ENCODE results near the gene AHRR. TPM values are rescaled to one million over a fixed set of nuclear protein-coding genes. Genes with fewer than 3 reads are reported as not detected.
A peak's percentile ranks its signal among the peaks of the same experiment; 100 is the strongest.
"Not testable (repeated sequence)": the region's sequence is repeated elsewhere in the genome, so short reads cannot be mapped to it uniquely, and the experiment has no call there.

Gene AHRR
- total RNA-seq, 2 experiments from 2014 or later = 24.0 to 26.6 TPM

- H3K27me3 Mint-ChIP-seq = no peaks in the 10 kb centered on the region
- H3K4me1 Mint-ChIP-seq = peaks cover 75% of the 10 kb centered on the region
These were observed 56.9 kb downstream of the AHRR start for GRCh38 chr5:378301-378891.

DNA sequence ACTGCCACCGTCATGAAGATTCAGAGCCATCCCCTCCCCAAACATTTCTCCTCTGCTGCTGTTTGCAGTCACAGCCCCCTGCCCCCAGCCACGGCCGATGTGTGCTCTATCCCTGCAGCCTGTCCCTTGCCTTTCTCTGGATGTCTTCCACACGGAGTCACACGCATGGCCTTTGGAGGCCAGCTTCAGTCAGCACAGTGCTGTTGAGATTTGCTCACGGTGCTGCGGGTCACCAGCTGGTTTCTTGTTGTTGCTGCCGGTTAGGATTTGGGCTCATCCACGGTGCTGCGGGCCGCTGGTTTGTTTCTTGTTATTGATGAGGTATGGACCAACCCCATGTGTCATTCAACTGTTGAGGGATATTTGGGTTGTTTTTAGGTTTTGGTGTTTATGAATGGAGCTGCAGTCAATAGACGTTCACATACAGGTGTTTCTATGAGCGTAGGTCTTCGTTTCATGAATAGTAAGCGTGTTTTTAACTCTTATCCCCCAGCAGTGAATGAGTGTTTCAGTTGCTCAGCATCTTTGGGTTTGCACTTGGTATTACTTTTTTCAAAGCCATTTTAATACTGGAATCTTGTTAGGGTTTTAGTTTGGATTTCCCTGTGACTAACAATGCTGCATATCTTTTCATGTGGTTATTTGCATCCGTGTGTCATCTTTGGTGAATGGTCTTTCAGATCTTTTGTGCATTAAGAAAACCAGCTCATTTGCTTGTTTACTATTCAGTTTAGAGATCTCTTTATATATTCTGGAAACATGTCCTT, 57.6 kb downstream of the AHRR start:
- Mint-ChIP-seq H3K4me1 (peaks cover 81% of the 10 kb centered on the region), H3K4me3 (peak overlapping the region; percentile 57), H3K36me3 (peaks cover 71% of the 10 kb centered on the region), H3K9me3 (peaks cover 22% of the 10 kb centered on the region), H3K27me3 (no peaks in the 10 kb centered on the region), H3K27ac (peak overlapping the region; percentile 99)
- DNase-seq = no peak

More at GRCh38 chr5:378301-378891, 56.9 kb downstream of the AHRR start:
- Mint-ChIP-seq H3K9me3 (peaks cover 17% of the 10 kb centered on the region), H3K4me3 (peak overlapping the region; percentile 57), H3K27ac (peak overlapping the region; percentile 99), H3K36me3 (peaks cover 64% of the 10 kb centered on the region)
- DNase-seq = peak; percentile 78

- Mint-ChIP-seq H3K4me1 (peaks cover 68% of the 10 kb centered on the region), H3K36me3 (peaks cover 80% of the 10 kb centered on the region), H3K27ac (peak overlapping the region; percentile 77), H3K4me3 (no peak overlapping the region), H3K27me3 (no peaks in the 10 kb centered on the region), H3K9me3 (peaks cover 34% of the 10 kb centered on the region)
- no peak for DNase-seq
These were observed 59.3 kb downstream of the AHRR start for GRCh38 chr5:380701-381309.

DNA sequence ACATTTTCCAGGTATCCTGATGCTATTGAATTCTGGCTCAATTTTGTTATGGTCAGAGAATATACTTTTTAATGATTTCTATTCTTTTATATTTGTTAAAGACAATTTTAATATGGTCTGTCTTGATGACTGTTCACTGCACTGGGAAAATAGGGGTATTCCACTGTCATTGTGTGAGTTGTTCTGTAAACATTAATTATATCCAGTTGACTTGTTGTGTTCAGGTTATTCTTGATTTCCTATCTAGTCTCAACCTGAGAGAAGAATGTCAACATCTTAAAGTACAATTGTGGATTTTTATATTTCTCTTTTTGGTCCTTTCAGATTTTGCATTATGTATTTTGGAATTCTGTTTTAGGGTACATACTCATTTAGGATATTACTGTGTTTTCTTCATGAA, 61.6 kb downstream of the AHRR start:
- DNase-seq = no peak
- H3K36me3 Mint-ChIP-seq = peaks cover 82% of the 10 kb centered on the region
- H3K4me3 Mint-ChIP-seq = no peak overlapping the region
- H3K27ac Mint-ChIP-seq = peak overlapping the region; percentile 61
- H3K4me1 Mint-ChIP-seq = peaks cover 50% of the 10 kb centered on the region
- no peaks in the 10 kb centered on the region for H3K27me3 Mint-ChIP-seq
- H3K9me3 Mint-ChIP-seq = peaks cover 36% of the 10 kb centered on the region

DNA sequence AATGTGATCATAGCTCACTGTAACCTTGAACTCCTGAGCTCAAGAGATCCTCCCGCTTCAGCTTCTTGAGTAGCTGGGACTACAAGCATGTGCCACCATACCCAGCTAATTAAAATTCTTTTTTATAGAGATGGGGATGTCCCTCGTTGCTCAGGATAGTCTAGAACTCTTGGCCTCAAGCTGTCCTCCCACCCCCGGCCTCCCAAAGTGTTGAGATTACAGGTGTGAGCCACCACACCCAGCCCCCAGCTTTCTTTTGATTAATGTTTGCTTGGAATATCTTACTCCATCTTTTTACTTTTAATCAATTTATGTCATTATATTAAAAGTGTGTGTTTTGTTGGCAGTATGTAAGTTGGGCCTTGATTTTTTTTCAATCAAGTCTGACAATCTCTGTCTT, 62.1 kb downstream of the AHRR start:
- no peak overlapping the region for H3K4me3 Mint-ChIP-seq
- peak overlapping the region; percentile 61 for H3K27ac Mint-ChIP-seq
- peaks cover 36% of the 10 kb centered on the region for H3K9me3 Mint-ChIP-seq
- H3K4me1 Mint-ChIP-seq = peaks cover 44% of the 10 kb centered on the region
- no peak for DNase-seq
- H3K36me3 Mint-ChIP-seq = peaks cover 84% of the 10 kb centered on the region
- no peaks in the 10 kb centered on the region for H3K27me3 Mint-ChIP-seq

- not testable (repeated sequence) for H3K4me3 Mint-ChIP-seq, DNase-seq, H3K27ac Mint-ChIP-seq, H3K27me3 Mint-ChIP-seq
- Mint-ChIP-seq H3K4me1 (peaks cover 35% of the 10 kb centered on the region), H3K9me3 (peaks cover 36% of the 10 kb centered on the region), H3K36me3 (peaks cover 81% of the 10 kb centered on the region)
These were observed 63.1 kb downstream of the AHRR start for GRCh38 chr5:384576-384975.

GRCh38 chr5:385321-385720, 63.8 kb downstream of the AHRR start:
- no peak for DNase-seq
- Mint-ChIP-seq H3K36me3 (peaks cover 83% of the 10 kb centered on the region), H3K27ac (no peak overlapping the region), H3K4me3 (no peak overlapping the region), H3K27me3 (no peaks in the 10 kb centered on the region), H3K4me1 (peaks cover 33% of the 10 kb centered on the region), H3K9me3 (peaks cover 34% of the 10 kb centered on the region)

DNA sequence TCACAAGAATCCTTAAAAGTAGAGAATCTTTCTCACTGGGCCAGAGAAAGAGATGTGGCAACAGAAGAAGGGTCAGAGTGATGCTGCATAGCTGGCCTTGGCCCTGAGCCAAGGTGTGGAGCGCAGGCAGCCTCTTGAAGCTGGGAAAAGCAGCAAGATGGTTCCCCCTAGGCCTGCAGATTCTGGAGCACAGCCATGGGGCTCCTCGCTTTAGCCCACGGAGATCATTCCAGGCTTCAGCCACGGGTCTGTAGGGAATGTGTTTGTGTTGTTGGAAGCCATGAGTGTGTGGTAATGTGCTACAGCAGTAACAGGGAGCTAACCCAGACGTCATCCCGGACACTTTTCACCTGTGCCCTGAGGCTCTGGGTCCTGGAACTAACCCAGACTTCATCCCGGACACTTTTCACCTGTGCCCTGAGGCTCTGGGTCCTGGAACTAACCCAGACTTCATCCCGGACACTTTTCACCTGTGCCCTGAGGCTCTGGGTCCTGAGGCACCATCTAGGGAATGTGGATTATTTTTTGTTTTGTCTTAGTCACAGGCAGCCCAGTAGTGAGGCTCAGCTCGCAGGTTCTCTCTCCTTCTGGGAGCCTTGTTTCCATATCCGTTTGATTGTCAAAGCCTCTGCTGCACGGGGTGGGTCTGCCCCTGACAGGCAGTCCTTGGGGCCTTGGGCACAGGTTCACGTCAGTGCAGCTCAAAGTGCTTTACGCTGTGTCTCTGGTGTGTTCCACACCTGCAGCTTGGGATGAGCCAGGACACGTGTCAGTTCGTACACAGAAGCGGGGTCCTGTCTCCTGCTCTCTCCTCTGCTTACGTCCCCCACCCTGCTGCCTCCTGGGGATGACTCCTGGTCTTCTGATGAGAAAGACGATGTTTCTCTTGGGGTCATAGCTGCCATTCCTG, 65.2 kb downstream of the AHRR start:
- Mint-ChIP-seq H3K4me3 (no peak overlapping the region), H3K4me1 (peaks cover 33% of the 10 kb centered on the region), H3K9me3 (peaks cover 28% of the 10 kb centered on the region), H3K36me3 (peaks cover 79% of the 10 kb centered on the region), H3K27ac (no peak overlapping the region), H3K27me3 (peaks cover 3% of the 10 kb centered on the region)
- DNase-seq = no peak

- no peak overlapping the region for H3K27ac Mint-ChIP-seq
- H3K27me3 Mint-ChIP-seq = peaks cover 3% of the 10 kb centered on the region
- peaks cover 19% of the 10 kb centered on the region for H3K9me3 Mint-ChIP-seq
- H3K4me3 Mint-ChIP-seq = no peak overlapping the region
- H3K4me1 Mint-ChIP-seq = peaks cover 29% of the 10 kb centered on the region
- H3K36me3 Mint-ChIP-seq = peaks cover 70% of the 10 kb centered on the region
- DNase-seq = no peak
These were observed 66.2 kb downstream of the AHRR start for GRCh38 chr5:387491-388265.

DNA sequence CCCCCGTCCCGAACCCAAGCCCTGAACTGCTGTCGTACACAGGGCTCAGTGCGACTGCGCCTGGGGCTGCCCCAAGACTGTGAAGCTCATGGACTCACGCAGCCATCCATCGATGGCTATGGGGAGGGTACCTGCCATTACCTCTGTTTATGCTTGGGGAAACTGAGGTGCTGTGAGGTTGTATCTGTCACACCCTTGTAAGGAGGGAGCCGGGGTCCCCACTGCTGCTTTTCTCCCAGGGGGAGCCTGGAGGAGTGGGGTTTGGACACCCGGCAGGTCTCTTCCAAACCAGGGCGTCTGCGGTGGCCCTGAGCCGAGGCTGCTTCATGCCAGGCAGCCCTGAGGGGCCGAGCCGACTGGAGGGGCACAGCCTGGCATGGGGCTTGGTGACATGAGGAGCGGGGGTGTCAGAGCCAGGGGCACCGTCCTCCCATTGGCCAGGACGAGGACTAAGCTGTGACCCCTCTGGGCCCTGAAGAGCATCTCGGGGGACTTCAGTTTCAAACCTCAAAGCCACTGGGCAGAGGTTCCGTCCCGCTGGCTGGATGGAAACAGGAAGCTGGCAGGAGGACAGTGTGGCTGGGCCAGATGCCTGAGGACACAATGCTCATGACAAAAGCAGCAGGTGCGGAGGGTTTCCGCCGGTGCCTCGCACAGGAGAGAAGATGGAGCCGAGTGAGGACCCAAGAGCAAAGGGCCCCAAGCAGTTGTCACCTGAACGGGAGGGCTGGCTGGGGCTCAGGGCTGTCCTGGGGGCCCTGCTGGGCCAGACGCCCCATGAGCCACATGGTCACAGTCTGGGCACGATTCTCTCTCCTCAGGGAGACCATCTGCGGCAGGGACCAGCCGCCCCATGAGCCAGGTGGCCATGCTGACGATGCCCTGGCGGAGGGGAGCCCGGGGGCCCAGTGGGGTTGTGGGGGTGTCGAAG, 67.0 kb downstream of the AHRR start:
- Mint-ChIP-seq H3K36me3 (peaks cover 71% of the 10 kb centered on the region), H3K27ac (no peak overlapping the region), H3K27me3 (peaks cover 3% of the 10 kb centered on the region), H3K4me1 (peaks cover 32% of the 10 kb centered on the region), H3K9me3 (peaks cover 19% of the 10 kb centered on the region), H3K4me3 (no peak overlapping the region)
- no peak for DNase-seq

DNA sequence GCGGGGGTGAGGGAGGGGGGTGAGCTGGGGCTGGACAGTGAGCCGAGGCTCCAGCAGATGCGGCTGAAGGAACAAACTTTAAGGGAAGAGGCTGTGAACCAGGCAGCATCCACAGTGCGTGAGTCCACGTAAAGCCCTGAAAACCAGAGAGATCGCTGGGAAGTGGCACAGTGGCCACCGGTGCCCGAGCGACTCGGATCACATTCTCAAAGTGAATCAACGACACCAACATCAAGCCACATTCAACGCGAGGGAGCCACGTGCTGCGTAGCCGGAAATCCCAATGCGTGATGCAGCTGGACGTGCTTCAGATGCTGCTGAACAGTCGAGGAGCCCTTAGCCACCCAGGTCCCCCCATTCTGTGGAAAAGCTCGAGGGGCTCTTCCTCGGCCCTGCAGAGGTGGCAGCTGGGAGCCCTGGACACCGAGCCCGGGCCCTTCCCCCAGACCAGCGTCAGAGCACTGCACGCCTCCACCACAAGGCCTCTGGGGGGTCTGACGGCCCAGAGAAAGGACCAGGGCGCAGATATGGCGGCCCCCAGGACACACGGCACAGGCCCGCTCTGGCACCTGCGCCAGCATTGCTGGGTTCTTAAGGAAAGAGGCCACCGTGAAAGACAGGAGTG, 67.8 kb downstream of the AHRR start:
- DNase-seq = no peak
- Mint-ChIP-seq H3K9me3 (peaks cover 14% of the 10 kb centered on the region), H3K36me3 (peaks cover 64% of the 10 kb centered on the region), H3K27me3 (peaks cover 3% of the 10 kb centered on the region), H3K4me3 (no peak overlapping the region), H3K27ac (no peak overlapping the region), H3K4me1 (peaks cover 31% of the 10 kb centered on the region)

DNA sequence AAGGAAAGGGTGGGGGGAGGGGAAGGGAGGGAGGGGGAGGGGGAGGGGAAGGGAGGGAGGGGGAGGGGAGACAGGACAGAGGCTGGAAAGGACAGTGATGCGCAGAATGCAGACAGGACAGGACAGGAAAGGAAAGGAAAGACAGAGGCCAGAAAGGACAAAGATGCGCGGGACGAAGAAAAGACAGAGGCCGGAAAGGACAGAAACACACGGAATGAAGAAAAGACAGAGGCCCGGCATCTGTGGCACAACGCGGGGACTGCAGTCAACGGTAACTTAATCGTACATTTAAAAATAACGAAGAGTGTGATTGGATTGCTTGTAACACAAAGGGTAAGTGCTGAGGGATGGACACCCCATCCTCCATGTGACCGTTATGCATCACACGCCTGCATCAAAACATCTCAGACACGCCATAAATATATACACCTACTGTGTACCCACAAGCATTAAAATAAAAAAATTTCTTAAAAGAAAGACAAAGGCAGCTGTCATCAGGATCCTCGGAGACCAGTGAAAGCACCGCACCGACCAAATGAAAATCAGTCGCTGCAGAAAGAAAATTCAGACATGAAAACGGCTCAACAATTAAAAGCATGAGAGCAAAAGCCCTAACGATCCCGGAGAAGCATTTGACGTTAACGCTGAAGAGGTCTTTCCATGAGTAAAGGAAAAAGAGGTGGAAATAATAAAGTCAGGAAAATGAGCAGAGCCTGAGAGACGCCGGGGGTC, 68.5 kb downstream of the AHRR start:
- Mint-ChIP-seq H3K27ac (no peak overlapping the region), H3K27me3 (peaks cover 3% of the 10 kb centered on the region), H3K4me3 (no peak overlapping the region), H3K9me3 (peaks cover 9% of the 10 kb centered on the region), H3K4me1 (peaks cover 35% of the 10 kb centered on the region), H3K36me3 (peaks cover 56% of the 10 kb centered on the region)
- DNase-seq = no peak
